GM21423 (cell line): ENCODE data around the gene EIF2S2.

Experiments
- ATAC-seq: cut with Tn5 transposase; IDR thresholded peaks from one replicate; pipeline ENCODE4 v1.9.1; 2021; ENCODE audit warnings: mild to moderate bottlenecking, moderate library complexity; ENCODE audit not compliant: unreplicated experiment

The EIF2S2 gene

GRCh38 chr20:34089655-34090345 is 22.2 kb downstream of the EIF2S2 start:
- ATAC-seq = no peak

GRCh38 chr20:34089175-34089479 is 22.9 kb downstream of the EIF2S2 start:
- no peak for ATAC-seq

GRCh38 chr20:34088305-34089174 is 23.5 kb downstream of the EIF2S2 start:
- no peak for ATAC-seq

GRCh38 chr20:34085544-34086040 is 26.5 kb downstream of the EIF2S2 start:
- ATAC-seq = no peak

GRCh38 chr20:34084227-34084923 is 27.7 kb downstream of the EIF2S2 start:
- ATAC-seq = no peak

GRCh38 chr20:34083781-34084180 is 28.3 kb downstream of the EIF2S2 start:
- no peak for ATAC-seq

- ATAC-seq = no peak
These were observed 28.9 kb downstream of the EIF2S2 start for GRCh38 chr20:34083137-34083536.

- ATAC-seq = no peak
These were observed 29.7 kb downstream of the EIF2S2 start for GRCh38 chr20:34082232-34082887.

GRCh38 chr20:34079818-34080217 is 32.2 kb downstream of the EIF2S2 start:
- ATAC-seq = no peak

- ATAC-seq = no peak
These were observed 33.5 kb downstream of the EIF2S2 start for GRCh38 chr20:34078540-34078939.

- ATAC-seq = no peak
These were observed 35.1 kb downstream of the EIF2S2 start for GRCh38 chr20:34076952-34077351.

- ATAC-seq = no peak
These were observed 36.4 kb downstream of the EIF2S2 start for GRCh38 chr20:34075647-34076046.

- ATAC-seq = no peak
These were observed 37.8 kb downstream of the EIF2S2 start for GRCh38 chr20:34074101-34074760.

- ATAC-seq = no peak
These were observed 39.3 kb downstream of the EIF2S2 start for GRCh38 chr20:34072778-34073177.

- no peak for ATAC-seq
These were observed 40.0 kb downstream of the EIF2S2 start for GRCh38 chr20:34072076-34072475.

- no peak for ATAC-seq
These were observed 41.2 kb downstream of the EIF2S2 start for GRCh38 chr20:34070859-34071258.

- no peak for ATAC-seq
These were observed 42.0 kb downstream of the EIF2S2 start for GRCh38 chr20:34070079-34070439.

GRCh38 chr20:34069341-34070078 is 42.5 kb downstream of the EIF2S2 start:
- ATAC-seq = peak; percentile 57

GRCh38 chr20:34068001-34068400 is 44.0 kb downstream of the EIF2S2 start:
- ATAC-seq = no peak
